GM10248 (cell line): ENCODE measurements around the gene PLEKHA4.
"Not testable (repeated sequence)": the region's sequence is repeated elsewhere in the genome, so short reads cannot be mapped to it uniquely, and the experiment has no call there.

ENCODE experiments used
- CTCF ChIA-PET: fragments of 300-600 bp; sonication (Branson Sonifier 250); formaldehyde crosslinking; extraction: SDS; loops from one replicate; lab custom pipeline; 2021; ENCODE audit warnings: antibody characterized with exemption; lab: Yijun Ruan, JAX
- POLR2A ChIA-PET: fragments of 350-650 bp; sonication (Branson Sonifier 250); formaldehyde crosslinking; extraction: SDS; loops from one replicate; lab custom pipeline; 2020; ENCODE audit warnings: antibody characterized with exemption; lab: Yijun Ruan, JAX
- DNase-seq: peaks from one replicate; pipeline ENCODE4 v3.0.0; 2012; ENCODE audit errors: extremely low spot score
- CTCF ChIP-seq: IDR thresholded peaks from 2 replicates; pipeline ENCODE4 v1.5.1; 2012; ENCODE audit warnings: mild to moderate bottlenecking, low read depth; ENCODE audit errors: extremely low read depth, missing control alignments, control extremely low read depth

PLEKHA4 gene

GRCh38 chr19:48883726-48884125 is 15.3 kb upstream of the PLEKHA4 start:
- no peak for TF ChIP-seq CTCF
- no peak for DNase-seq
- POLR2A ChIA-PET: interaction anchor here (0.6 to 0.7 kb wide), 3 partner anchors 9 to 247 kb away, joined by 3 read pairs; no protein-coding TSS in a partner anchor
- CTCF ChIA-PET: interaction anchor here (1.1 kb wide), 1 partner anchor 87 kb away, joined by 3 read pairs; no protein-coding TSS in a partner anchor

GRCh38 chr19:48881741-48882657 is 13.6 kb upstream of the PLEKHA4 start:
- no peak for DNase-seq
- no peak for TF ChIP-seq CTCF
- POLR2A ChIA-PET: interaction anchor here (0.6 to 3.3 kb wide), 9 partner anchors 10 to 104 kb away, joined by 3 to 30 read pairs (median 5); partner anchors contain the start of genes NUCB1, PPP1R15A and TULP2
- CTCF ChIA-PET: interaction anchor here (1.9 kb wide), 1 partner anchor 88 kb away, joined by 10 read pairs; no protein-coding TSS in a partner anchor

- ChIA-PET CTCF (interaction anchor here (0.9 kb wide), 1 partner anchor 40 kb away, joined by 3 read pairs; no protein-coding TSS in a partner anchor), POLR2A (interaction anchor here (0.7 to 3.3 kb wide), 8 partner anchors 11 to 516 kb away, joined by 6 to 30 read pairs (median 8); partner anchors contain the start of genes GYS1, NUCB1, RUVBL2 and TMEM143)
- not testable (repeated sequence) for DNase-seq
Measured at GRCh38 chr19:48879696-48880095, 11.3 kb upstream of the PLEKHA4 start.

GRCh38 chr19:48879025-48879637 is 10.7 kb upstream of the PLEKHA4 start:
- TF ChIP-seq CTCF: no peak
- ChIA-PET CTCF (no interaction called here), POLR2A (interaction anchor here (0.6 to 3.3 kb wide), 9 partner anchors 10 to 719 kb away, joined by 3 to 30 read pairs (median 7); partner anchors contain the start of genes GYS1 and NUCB1)
- DNase-seq: no peak

- DNase-seq: no peak
- no peak for TF ChIP-seq CTCF
- POLR2A ChIA-PET: interaction anchor here (0.6 to 3.3 kb wide), 12 partner anchors 8 to 719 kb away, joined by 3 to 30 read pairs (median 5); partner anchors contain the start of genes GYS1 and NUCB1
- CTCF ChIA-PET: interaction anchor here (1.0 kb wide), 1 partner anchor 92 kb away, joined by 3 read pairs; no protein-coding TSS in a partner anchor
Measured at GRCh38 chr19:48878196-48879024, 10.0 kb upstream of the PLEKHA4 start.

- TF ChIP-seq CTCF: no peak
- ChIA-PET CTCF (interaction anchor here (1.0 kb wide), 1 partner anchor 93 kb away, joined by 3 read pairs; no protein-coding TSS in a partner anchor), POLR2A (interaction anchor here (0.6 to 2.3 kb wide), 6 partner anchors 8 to 116 kb away, joined by 3 to 16 read pairs (median 3); partner anchors contain the start of gene RUVBL2)
- DNase-seq: no peak
Measured at GRCh38 chr19:48877855-48878195, 9.4 kb upstream of the PLEKHA4 start.

- CTCF ChIA-PET: interaction anchor here (1.1 to 2.8 kb wide), 3 partner anchors 25 to 95 kb away, joined by 3 to 17 read pairs (median 5); no protein-coding TSS in a partner anchor
- DNase-seq: not testable (repeated sequence)
- POLR2A ChIA-PET: interaction anchor here (0.5 to 5.3 kb wide), 20 partner anchors 9 to 1652 kb away, joined by 3 to 67 read pairs (median 6); partner anchors contain the start of genes BAX, FTL, GYS1 and NUCB1
Measured at GRCh38 chr19:48876043-48876981, 7.9 kb upstream of the PLEKHA4 start.
